Duodenal mucosa (tissue), 2 donors: Measurements from ENCODE around the gene TRIM31.

Experiments used
- H3K27ac ChIP-seq: one replicate; pipeline ENCODE4 v1.7.0; 2013; ENCODE audit warnings: low read depth, low read length
- H3K27me3 ChIP-seq, 2 donors: one replicate each; pipeline ENCODE4 v1.7.0; 2013; ENCODE audit warnings: low read length in 2 of 2, control low read depth in 1 of 2; ENCODE audit not compliant: insufficient read depth in 2 of 2, control insufficient read depth in 1 of 2
- H3K36me3 ChIP-seq, 2 donors: one replicate each; pipeline ENCODE4 v1.7.0; 2013; ENCODE audit warnings: low read length in 2 of 2, control low read depth in 1 of 2; ENCODE audit not compliant: insufficient read depth in 2 of 2, control insufficient read depth in 1 of 2
- H3K4me1 ChIP-seq, 2 donors: one replicate each; pipeline ENCODE4 v1.7.0; 2013; ENCODE audit warnings: low read length in 2 of 2, control low read depth in 1 of 2; ENCODE audit not compliant: insufficient read depth in 2 of 2, control insufficient read depth in 1 of 2
- H3K4me3 ChIP-seq, 2 donors: one replicate each; pipeline ENCODE4 v1.7.0; 2013; ENCODE audit warnings: low read length in 2 of 2, low read depth in 1 of 2
- H3K9ac ChIP-seq, 2 donors: one replicate each; pipeline ENCODE4 v1.7.0; 2013; ENCODE audit warnings: low read length in 2 of 2, low read depth in 1 of 2
- H3K9me3 ChIP-seq, 2 donors: one replicate each; pipeline ENCODE4 v1.7.0; 2013; ENCODE audit warnings: low read length in 2 of 2, control low read depth in 1 of 2; ENCODE audit not compliant: control insufficient read depth in 1 of 2

TRIM31 gene, protein sequence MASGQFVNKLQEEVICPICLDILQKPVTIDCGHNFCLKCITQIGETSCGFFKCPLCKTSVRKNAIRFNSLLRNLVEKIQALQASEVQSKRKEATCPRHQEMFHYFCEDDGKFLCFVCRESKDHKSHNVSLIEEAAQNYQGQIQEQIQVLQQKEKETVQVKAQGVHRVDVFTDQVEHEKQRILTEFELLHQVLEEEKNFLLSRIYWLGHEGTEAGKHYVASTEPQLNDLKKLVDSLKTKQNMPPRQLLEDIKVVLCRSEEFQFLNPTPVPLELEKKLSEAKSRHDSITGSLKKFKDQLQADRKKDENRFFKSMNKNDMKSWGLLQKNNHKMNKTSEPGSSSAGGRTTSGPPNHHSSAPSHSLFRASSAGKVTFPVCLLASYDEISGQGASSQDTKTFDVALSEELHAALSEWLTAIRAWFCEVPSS

DNA sequence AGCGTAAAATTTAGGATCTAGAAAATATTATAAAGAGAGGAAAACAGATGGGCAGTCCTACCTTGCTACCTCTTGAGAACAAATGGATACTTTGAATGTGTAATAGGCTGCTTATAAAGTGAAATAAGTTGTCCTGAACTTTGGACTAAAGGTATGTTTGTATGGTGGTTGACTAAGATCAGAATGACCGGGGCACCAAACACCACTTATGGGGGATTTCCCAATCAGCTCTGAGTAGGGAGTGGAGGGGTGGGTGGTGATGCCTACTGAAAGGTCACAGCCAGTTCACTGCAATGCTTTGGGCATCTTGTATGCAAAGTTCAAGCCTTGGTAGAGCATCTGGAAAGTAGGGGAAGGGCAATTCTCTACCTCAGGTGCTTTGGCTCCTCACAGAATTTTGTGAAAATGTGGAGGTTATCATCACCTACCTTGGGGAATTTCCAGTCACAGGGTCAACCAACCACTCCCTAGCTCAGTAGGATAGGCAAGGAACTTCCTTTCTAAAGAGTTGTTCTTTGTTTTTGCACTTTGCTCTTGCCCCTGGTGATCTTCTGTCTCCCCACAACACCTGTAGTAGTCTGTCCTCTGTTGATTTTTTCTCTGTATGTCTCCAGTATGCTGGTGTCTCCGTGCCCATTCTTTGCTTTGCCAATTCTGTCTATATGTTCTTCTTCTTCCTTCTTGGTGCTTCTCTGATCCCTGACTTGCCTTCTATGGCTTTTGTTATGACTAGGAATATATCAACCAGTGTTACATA, at the start of gene TRIM31:
Gene TRIM31 (minus strand): TSS at position 88 of the 757 bp plus-strand sequence. CDS start 285 bp downstream, outside the sequence.
- Histone ChIP-seq H3K4me1 (peaks cover 18 to 24% of the 10 kb centered on the region in 2 donors), H3K27me3 (peaks cover 0 to 7% of the 10 kb centered on the region in 2 donors), H3K36me3 (no peaks in the 10 kb centered on the region), H3K27ac (peak within 1 kb of the TSS; percentile 75), H3K9ac (peak within 1 kb of the TSS; percentile 59 to 63), H3K4me3 (peak within 1 kb of the TSS; percentile 52 to 77), H3K9me3 (no peaks in the 10 kb centered on the region)

DNA sequence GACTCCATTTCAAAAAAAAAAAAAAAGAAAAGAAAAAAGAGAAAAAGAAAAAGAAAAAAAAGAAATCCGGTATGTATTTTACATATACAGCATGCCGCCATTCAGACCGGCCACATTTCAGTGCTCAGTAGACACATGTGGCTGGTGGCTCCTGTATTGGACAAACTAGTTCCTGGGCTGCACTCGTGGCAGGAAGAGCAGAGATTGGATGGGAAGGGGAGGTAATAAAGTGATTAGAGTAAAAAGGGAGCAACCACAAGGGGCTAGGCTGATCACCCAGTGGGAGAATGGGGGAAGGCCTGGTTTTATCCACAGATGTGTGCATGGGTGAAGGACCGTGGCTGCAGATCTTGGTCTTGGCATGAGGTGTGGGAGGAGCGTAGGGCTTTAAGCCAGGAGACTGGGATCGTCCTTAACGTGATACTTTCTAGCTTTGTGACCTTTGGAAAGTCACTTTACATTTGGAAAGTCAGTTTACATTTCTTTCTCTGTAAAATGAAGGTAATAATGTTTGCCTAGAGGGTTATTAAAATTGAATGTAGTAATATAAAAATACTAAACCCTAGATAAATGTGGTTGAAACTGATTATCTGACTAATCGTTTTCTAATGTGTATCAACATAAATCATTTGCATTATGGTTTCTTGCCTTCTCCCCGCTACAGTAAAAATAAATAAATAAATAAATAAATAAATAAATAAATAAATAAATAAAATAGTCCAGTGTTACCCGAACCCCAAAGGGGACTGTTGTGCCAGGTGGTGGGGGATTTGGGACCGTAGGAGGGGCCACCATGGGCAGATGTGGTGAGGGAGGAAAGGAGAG, 49.6 kb upstream of the TRIM31 start:
- H3K9me3 ChIP-seq = no peaks in the 10 kb centered on the region
- H3K27me3 ChIP-seq = peaks cover 0 to 2% of the 10 kb centered on the region in 2 donors
- peaks cover 0 to 9% of the 10 kb centered on the region in 2 donors for H3K36me3 ChIP-seq
- H3K27ac ChIP-seq = peak overlapping the region; percentile 71
- H3K4me1 ChIP-seq = peaks cover 0 to 9% of the 10 kb centered on the region in 2 donors
- no peak overlapping the region for H3K9ac ChIP-seq
- peak overlapping the region; percentile 85 to 88 for H3K4me3 ChIP-seq

DNA sequence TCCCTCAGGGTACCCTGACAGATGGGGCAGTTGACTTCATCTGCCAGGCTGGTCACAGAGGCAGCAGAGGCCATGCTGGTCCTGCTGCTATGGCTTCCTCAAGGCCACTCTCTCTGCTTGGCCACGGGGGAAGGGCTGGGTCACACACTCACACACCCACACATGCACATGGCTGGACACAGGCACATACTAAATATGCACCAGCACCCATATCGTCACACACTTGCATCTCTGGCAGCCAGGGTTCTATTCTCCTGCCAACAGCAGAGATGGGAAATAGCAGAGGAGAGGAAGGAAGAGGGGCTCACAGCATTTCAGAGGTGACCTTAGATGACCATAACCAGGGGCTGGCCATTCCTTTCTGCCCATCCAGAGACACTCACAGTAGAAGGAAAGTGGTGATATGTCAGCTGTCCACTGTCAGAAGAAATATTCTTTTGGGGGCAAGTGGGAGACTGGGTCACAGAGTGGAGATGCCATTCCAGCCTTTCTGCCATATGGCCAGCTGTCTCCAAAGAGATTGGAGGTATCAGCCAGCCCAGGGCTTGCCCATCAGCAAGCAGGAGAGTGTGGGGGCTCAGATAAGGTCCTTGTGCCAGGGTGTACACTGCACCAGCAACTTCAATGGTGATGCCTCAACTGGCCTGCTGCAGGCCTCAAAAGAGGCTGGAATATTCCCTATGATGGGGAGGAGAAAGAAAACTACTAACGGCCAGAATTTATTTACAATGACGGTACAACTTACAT, 48.1 kb upstream of the TRIM31 start, which contains the start of gene TRIM10:
Gene TRIM10 (minus strand): TSS at position 427 of the 747 bp plus-strand sequence. CDS start 353 bp downstream, at position 74.
- no peaks in the 10 kb centered on the region for H3K36me3 ChIP-seq
- H3K9ac ChIP-seq = no peak within 1 kb of the TSS
- no peaks in the 10 kb centered on the region for H3K27me3 ChIP-seq
- no peak within 1 kb of the TSS for H3K4me3 ChIP-seq
- peaks cover 11 to 19% of the 10 kb centered on the region in 2 donors for H3K4me1 ChIP-seq
- H3K9me3 ChIP-seq = no peaks in the 10 kb centered on the region
- H3K27ac ChIP-seq = no peak within 1 kb of the TSS

DNA sequence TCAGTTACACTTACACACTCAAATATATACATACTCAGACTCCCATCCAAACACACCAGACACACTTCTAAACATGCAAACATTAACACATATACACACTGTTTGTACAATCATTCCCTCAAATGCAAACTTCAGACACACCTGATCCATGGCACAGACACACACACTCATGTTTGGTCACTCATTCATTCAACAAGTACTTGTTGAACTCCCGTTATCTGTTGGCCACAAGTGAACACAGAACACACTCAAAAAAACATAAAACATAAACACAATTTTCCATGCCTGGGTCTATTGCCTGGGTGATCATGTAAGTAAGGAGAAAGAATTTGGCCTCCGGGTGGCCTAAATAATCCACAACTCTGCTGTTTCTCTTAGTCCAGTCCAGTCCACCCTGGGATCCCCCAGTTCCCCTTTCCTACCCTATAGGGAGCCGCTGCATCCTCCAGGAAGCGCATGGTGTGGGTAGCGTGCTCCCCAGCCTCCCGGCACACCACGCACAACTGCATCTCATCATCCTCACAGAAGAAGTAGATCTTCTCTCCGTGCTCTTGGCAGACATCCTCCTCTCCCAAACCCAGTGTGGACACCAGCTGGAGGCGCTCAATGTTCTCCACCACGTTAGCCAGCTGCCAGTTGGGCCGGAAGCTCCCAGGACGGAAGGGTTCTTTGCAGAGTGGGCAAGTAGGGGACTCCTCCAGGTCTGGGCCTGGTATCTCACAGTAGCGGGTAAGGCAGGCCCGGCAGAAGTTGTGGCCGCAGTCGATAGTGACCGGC, 47.3 kb upstream of the TRIM31 start:
- Histone ChIP-seq H3K9ac (no peak overlapping the region), H3K36me3 (no peaks in the 10 kb centered on the region), H3K4me1 (peaks cover 14 to 25% of the 10 kb centered on the region in 2 donors), H3K27me3 (no peaks in the 10 kb centered on the region), H3K9me3 (no peaks in the 10 kb centered on the region), H3K4me3 (no peak overlapping the region), H3K27ac (no peak overlapping the region)

DNA sequence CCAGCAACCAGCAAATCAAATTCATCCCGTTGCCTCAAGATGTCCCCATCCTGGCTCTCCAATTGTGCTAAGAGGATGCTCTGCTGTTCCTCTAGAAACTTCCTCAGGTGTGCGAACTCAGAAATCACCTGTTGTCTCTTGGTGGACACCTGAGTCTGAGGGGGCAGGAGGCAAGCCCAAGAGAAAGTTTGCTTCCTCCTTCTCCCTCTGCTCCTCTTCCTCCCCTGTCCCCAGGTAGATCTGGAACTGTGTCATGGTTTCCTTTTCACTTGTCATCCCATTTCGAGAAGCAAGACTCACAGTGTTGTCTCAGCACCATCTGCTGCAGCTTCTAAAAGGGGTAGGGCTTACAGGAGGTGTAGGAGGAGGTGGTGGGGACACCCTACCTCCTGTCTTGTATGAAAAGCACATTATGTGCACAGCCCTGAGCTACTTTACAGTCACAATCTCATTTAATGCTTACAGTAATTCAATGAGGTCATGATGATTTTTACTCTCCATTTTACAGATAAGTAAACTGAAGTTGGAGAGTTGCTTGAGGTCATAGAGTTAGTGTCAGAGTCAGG, 45.7 kb upstream of the TRIM31 start:
- H3K9me3 ChIP-seq = no peaks in the 10 kb centered on the region
- H3K27me3 ChIP-seq = no peaks in the 10 kb centered on the region
- H3K9ac ChIP-seq = no peak overlapping the region
- H3K4me1 ChIP-seq = peaks cover 26 to 33% of the 10 kb centered on the region in 2 donors
- H3K4me3 ChIP-seq = no peak overlapping the region
- H3K27ac ChIP-seq = no peak overlapping the region
- H3K36me3 ChIP-seq = no peaks in the 10 kb centered on the region

DNA sequence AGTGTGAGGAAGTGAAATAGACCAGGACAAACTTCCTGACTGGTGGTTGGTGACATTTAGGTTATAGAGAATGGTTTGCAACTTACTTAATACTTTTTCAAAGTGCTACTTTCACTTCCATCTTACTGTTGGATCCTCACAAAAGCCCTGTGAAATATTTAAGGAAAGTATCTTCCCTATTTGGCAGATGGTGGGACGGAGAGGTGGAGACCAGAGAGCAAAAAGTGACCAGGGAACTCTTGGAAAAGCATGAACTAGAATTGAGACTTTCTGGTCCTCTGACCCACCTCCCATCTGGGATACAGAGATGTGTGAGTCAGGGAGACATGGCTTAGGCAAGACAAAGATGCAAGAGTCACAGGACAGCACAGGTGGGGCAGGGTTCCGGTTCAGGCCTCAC, 45.1 kb upstream of the TRIM31 start:
- Histone ChIP-seq H3K27ac (no peak overlapping the region), H3K36me3 (no peaks in the 10 kb centered on the region), H3K4me3 (no peak overlapping the region), H3K4me1 (peaks cover 28 to 33% of the 10 kb centered on the region in 2 donors), H3K9me3 (no peaks in the 10 kb centered on the region), H3K9ac (no peak overlapping the region), H3K27me3 (no peaks in the 10 kb centered on the region)

DNA sequence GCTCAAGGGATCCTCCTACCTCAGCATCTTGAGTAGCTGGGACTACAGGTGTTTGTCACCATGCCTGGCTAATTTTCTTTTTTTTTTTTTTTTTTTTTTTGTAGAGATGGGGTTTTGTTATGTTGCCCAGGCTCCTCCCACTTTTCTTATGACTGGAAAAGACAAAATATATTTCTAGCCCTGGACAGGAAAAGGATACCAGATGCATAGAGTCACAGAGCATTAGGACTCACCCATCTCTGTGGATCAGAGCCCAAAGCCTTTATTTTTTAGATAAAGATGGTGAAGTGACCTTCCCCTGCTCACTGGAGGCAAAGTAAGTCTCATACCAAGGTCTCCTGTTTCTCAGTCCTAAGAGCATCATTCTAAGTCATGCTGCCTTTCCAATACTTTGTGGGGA, 44.7 kb upstream of the TRIM31 start:
- Histone ChIP-seq H3K9ac (no peak overlapping the region), H3K27me3 (no peaks in the 10 kb centered on the region), H3K4me3 (no peak overlapping the region), H3K9me3 (no peaks in the 10 kb centered on the region), H3K27ac (no peak overlapping the region), H3K4me1 (peaks cover 28 to 33% of the 10 kb centered on the region in 2 donors), H3K36me3 (no peaks in the 10 kb centered on the region)

DNA sequence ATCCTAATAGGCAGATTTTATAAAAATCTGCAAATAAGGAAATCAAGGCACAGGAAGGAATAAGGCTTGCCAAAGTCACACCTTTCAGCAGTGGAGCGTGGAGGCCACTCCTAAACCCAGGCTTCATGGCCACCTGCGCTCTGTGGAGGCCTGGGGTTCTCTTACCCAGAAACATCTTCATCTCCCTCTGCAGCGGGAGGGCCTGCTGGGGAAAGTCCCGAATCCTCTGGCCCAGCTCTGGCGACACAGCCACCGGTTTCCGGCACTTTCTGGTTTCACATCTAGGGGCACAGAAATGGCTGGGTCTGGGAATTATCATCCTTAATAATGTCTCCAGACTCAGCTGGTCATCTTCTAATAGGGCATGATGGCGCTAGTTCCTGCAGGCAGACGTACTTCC, 43.9 kb upstream of the TRIM31 start:
- Histone ChIP-seq H3K27ac (no peak overlapping the region), H3K36me3 (no peaks in the 10 kb centered on the region), H3K4me3 (no peak overlapping the region), H3K9ac (no peak overlapping the region), H3K9me3 (no peaks in the 10 kb centered on the region), H3K4me1 (peaks cover 28 to 29% of the 10 kb centered on the region in 2 donors), H3K27me3 (no peaks in the 10 kb centered on the region)

DNA sequence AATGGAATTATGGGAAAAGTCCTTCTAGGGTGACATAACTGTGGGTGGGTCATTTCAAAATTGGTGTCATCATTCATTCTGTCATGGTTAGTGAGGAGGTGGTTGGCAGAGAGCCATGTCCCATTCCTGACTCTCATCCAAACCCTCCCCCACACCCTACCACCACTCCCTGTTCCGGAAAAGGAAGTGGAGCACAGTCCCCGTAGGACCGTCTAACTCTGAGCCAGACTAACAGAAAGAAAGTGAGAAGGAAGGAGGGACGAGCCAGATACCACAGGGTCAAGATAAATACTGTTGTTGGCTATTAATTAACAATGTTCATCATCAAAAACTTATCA, 43.3 kb upstream of the TRIM31 start:
- no peaks in the 10 kb centered on the region for H3K36me3 ChIP-seq
- H3K27ac ChIP-seq = no peak overlapping the region
- H3K4me1 ChIP-seq = peaks cover 28 to 29% of the 10 kb centered on the region in 2 donors
- no peak overlapping the region for H3K4me3 ChIP-seq
- no peak overlapping the region for H3K9ac ChIP-seq
- H3K27me3 ChIP-seq = no peaks in the 10 kb centered on the region
- no peaks in the 10 kb centered on the region for H3K9me3 ChIP-seq
